Activated naive CD4-positive, alpha-beta T cell treated with anti-CD3 and anti-CD28 coated beads, Interleukin-2, amount 10 ng/mL, durations not matched to agents 7 days and 5 days (primary cell): ENCODE measurements around the gene NOP56.
A peak's percentile ranks its signal among the peaks of the same experiment; 100 is the strongest.
"Not testable (repeated sequence)": the region's sequence is repeated elsewhere in the genome, so short reads cannot be mapped to it uniquely, and the experiment has no call there.

ENCODE experiments used
- CTCF ChIA-PET: fragments of 350-600 bp; sonication (Branson Sonifier 250); formaldehyde crosslinking; loops from one replicate; lab custom pipeline; 2021; ENCODE audit warnings: antibody characterized with exemption; lab: Charles Lee
- DNase-seq: peaks from one replicate; pipeline ENCODE4 v3.0.0-alpha.2; 2020
- H3K27ac Mint-ChIP-seq: one replicate; pipeline ENCODE4 v1.8.0; 2021; ENCODE audit warnings: mild to moderate bottlenecking, moderate library complexity, mixed read lengths
- H3K27me3 Mint-ChIP-seq: one replicate; pipeline ENCODE4 v1.8.0; 2021; ENCODE audit warnings: mild to moderate bottlenecking, mixed read lengths
- H3K36me3 Mint-ChIP-seq: one replicate; pipeline ENCODE4 v1.8.0; 2021; ENCODE audit warnings: mixed read lengths
- H3K4me1 Mint-ChIP-seq: one replicate; pipeline ENCODE4 v1.8.0; 2021; ENCODE audit warnings: mixed read lengths
- H3K4me3 Mint-ChIP-seq: one replicate; pipeline ENCODE4 v1.8.0; 2021; ENCODE audit warnings: mild to moderate bottlenecking, moderate library complexity, mixed read lengths
- H3K9me3 Mint-ChIP-seq: one replicate; pipeline ENCODE4 v1.8.0; 2021; ENCODE audit warnings: mixed read lengths

NOP56 gene

GRCh38 chr20:2680046-2680445, 27.6 kb downstream of the NOP56 start:
- CTCF ChIA-PET, result no interaction called here
- Mint-ChIP-seq H3K4me1 (peaks cover 2% of the 10 kb centered on the region), H3K27ac (no peak overlapping the region), H3K27me3 (peaks cover 32% of the 10 kb centered on the region), H3K9me3 (no peaks in the 10 kb centered on the region), H3K36me3 (no peaks in the 10 kb centered on the region), H3K4me3 (no peak overlapping the region)
- DNase-seq, result no peak

GRCh38 chr20:2682040-2682439, 29.6 kb downstream of the NOP56 start:
- H3K36me3 Mint-ChIP-seq, CTCF ChIA-PET, DNase-seq, H3K4me1 Mint-ChIP-seq, H3K9me3 Mint-ChIP-seq, H3K4me3 Mint-ChIP-seq, H3K27ac Mint-ChIP-seq: not testable (repeated sequence)
- peaks cover 38% of the 10 kb centered on the region for H3K27me3 Mint-ChIP-seq

GRCh38 chr20:2684817-2685216, 32.4 kb downstream of the NOP56 start:
- not testable (repeated sequence) for DNase-seq, H3K36me3 Mint-ChIP-seq

GRCh38 chr20:2687514-2687913, 35.1 kb downstream of the NOP56 start:
- CTCF ChIA-PET, result interaction anchor here (0.6 to 5.4 kb wide), 17 partner anchors 9 to 366 kb away, joined by 3 to 58 read pairs (median 7); partner anchors contain the start of gene NOP56
- Mint-ChIP-seq H3K9me3 (no peaks in the 10 kb centered on the region), H3K36me3 (peaks cover 7% of the 10 kb centered on the region), H3K4me1 (peaks cover 28% of the 10 kb centered on the region), H3K27ac (no peak overlapping the region), H3K4me3 (no peak overlapping the region), H3K27me3 (peaks cover 64% of the 10 kb centered on the region)
- DNase-seq, result no peak

More at GRCh38 chr20:2684817-2685216, 32.4 kb downstream of the NOP56 start:
- Mint-ChIP-seq H3K4me1 (peaks cover 18% of the 10 kb centered on the region), H3K27me3 (peaks cover 56% of the 10 kb centered on the region)
- H3K9me3 Mint-ChIP-seq, H3K4me3 Mint-ChIP-seq, H3K27ac Mint-ChIP-seq: not testable (repeated sequence)
- CTCF ChIA-PET, result interaction anchor here (0.7 to 5.4 kb wide), 4 partner anchors 56 to 83 kb away, joined by 3 to 58 read pairs (median 6); no protein-coding TSS in a partner anchor

- H3K4me1 Mint-ChIP-seq, result peaks cover 28% of the 10 kb centered on the region
- H3K27me3 Mint-ChIP-seq, result peaks cover 60% of the 10 kb centered on the region
- peak; percentile 86 for DNase-seq
- no peak overlapping the region for H3K27ac Mint-ChIP-seq
- CTCF ChIA-PET, result interaction anchor here (0.6 to 5.4 kb wide), 23 partner anchors 8 to 365 kb away, joined by 3 to 58 read pairs (median 5); partner anchors contain the start of gene NOP56
- no peak overlapping the region for H3K4me3 Mint-ChIP-seq
- H3K9me3 Mint-ChIP-seq, result no peaks in the 10 kb centered on the region
- peaks cover 7% of the 10 kb centered on the region for H3K36me3 Mint-ChIP-seq
These were observed 35.7 kb downstream of the NOP56 start for GRCh38 chr20:2688041-2688591.

GRCh38 chr20:2690213-2690612, 37.8 kb downstream of the NOP56 start:
- peaks cover 28% of the 10 kb centered on the region for H3K4me1 Mint-ChIP-seq
- no peak overlapping the region for H3K27ac Mint-ChIP-seq
- CTCF ChIA-PET, result interaction anchor here (0.6 to 3.3 kb wide), 3 partner anchors 19 to 311 kb away, joined by 3 to 18 read pairs (median 3); no protein-coding TSS in a partner anchor
- H3K9me3 Mint-ChIP-seq, result no peaks in the 10 kb centered on the region
- peaks cover 7% of the 10 kb centered on the region for H3K36me3 Mint-ChIP-seq
- DNase-seq, result no peak
- H3K4me3 Mint-ChIP-seq, result no peak overlapping the region
- peaks cover 77% of the 10 kb centered on the region for H3K27me3 Mint-ChIP-seq

GRCh38 chr20:2690718-2691117, 38.3 kb downstream of the NOP56 start:
- peaks cover 80% of the 10 kb centered on the region for H3K27me3 Mint-ChIP-seq
- H3K4me3 Mint-ChIP-seq, result peak overlapping the region; percentile 76
- no peaks in the 10 kb centered on the region for H3K9me3 Mint-ChIP-seq
- peaks cover 7% of the 10 kb centered on the region for H3K36me3 Mint-ChIP-seq
- DNase-seq, result no peak
- peaks cover 28% of the 10 kb centered on the region for H3K4me1 Mint-ChIP-seq
- CTCF ChIA-PET, result interaction anchor here (1.6 kb wide), 1 partner anchor 310 kb away, joined by 4 read pairs; no protein-coding TSS in a partner anchor
- H3K27ac Mint-ChIP-seq, result no peak overlapping the region

GRCh38 chr20:2691127-2691526, 38.7 kb downstream of the NOP56 start:
- peaks cover 28% of the 10 kb centered on the region for H3K4me1 Mint-ChIP-seq
- no peaks in the 10 kb centered on the region for H3K9me3 Mint-ChIP-seq
- peak overlapping the region; percentile 76 for H3K4me3 Mint-ChIP-seq
- H3K27ac Mint-ChIP-seq, result no peak overlapping the region
- no peak for DNase-seq
- H3K36me3 Mint-ChIP-seq, result peaks cover 7% of the 10 kb centered on the region
- H3K27me3 Mint-ChIP-seq, result peaks cover 84% of the 10 kb centered on the region
- CTCF ChIA-PET, result interaction anchor here (1.6 kb wide), 1 partner anchor 310 kb away, joined by 4 read pairs; no protein-coding TSS in a partner anchor

- H3K27me3 Mint-ChIP-seq, result peaks cover 85% of the 10 kb centered on the region
These were observed 39.2 kb downstream of the NOP56 start for GRCh38 chr20:2691663-2692035.

GRCh38 chr20:2692036-2692885, 39.8 kb downstream of the NOP56 start, which contains the start of gene EBF4:
Gene EBF4, plus strand, starts transcription at chr20:2692780. Its CDS starts 866 bp downstream, at chr20:2693646.
- H3K27me3 Mint-ChIP-seq, result peaks cover 89% of the 10 kb centered on the region
- CTCF ChIA-PET, result interaction anchor here (1.0 to 1.6 kb wide), 2 partner anchors 49 to 309 kb away, joined by 3 to 4 read pairs; no protein-coding TSS in a partner anchor
- H3K4me1 Mint-ChIP-seq, result peaks cover 28% of the 10 kb centered on the region
- H3K27ac Mint-ChIP-seq, result no peak within 1 kb of the TSS
- DNase-seq, result peak; percentile 43
- H3K36me3 Mint-ChIP-seq, result peaks cover 7% of the 10 kb centered on the region
- no peaks in the 10 kb centered on the region for H3K9me3 Mint-ChIP-seq
- peak within 1 kb of the TSS; percentile 76 for H3K4me3 Mint-ChIP-seq

More at GRCh38 chr20:2691663-2692035, 39.2 kb downstream of the NOP56 start:
- H3K27ac Mint-ChIP-seq, result no peak overlapping the region
- peaks cover 7% of the 10 kb centered on the region for H3K36me3 Mint-ChIP-seq
- CTCF ChIA-PET, result interaction anchor here (1.0 to 1.6 kb wide), 2 partner anchors 50 to 309 kb away, joined by 3 to 4 read pairs; no protein-coding TSS in a partner anchor
- H3K9me3 Mint-ChIP-seq, result no peaks in the 10 kb centered on the region
- peaks cover 28% of the 10 kb centered on the region for H3K4me1 Mint-ChIP-seq
- peak overlapping the region; percentile 76 for H3K4me3 Mint-ChIP-seq
- DNase-seq, result no peak

GRCh38 chr20:2692886-2693285, 40.5 kb downstream of the NOP56 start:
- Mint-ChIP-seq H3K27me3 (peaks cover 90% of the 10 kb centered on the region), H3K4me1 (peaks cover 23% of the 10 kb centered on the region), H3K4me3 (no peak overlapping the region), H3K9me3 (no peaks in the 10 kb centered on the region), H3K27ac (no peak overlapping the region), H3K36me3 (peaks cover 7% of the 10 kb centered on the region)
- peak; percentile 47 for DNase-seq
- CTCF ChIA-PET, result interaction anchor here (1.4 kb wide), 1 partner anchor 37 kb away, joined by 3 read pairs; no protein-coding TSS in a partner anchor

GRCh38 chr20:2693286-2694007, 41.0 kb downstream of the NOP56 start:
- H3K36me3 Mint-ChIP-seq, result peaks cover 7% of the 10 kb centered on the region
- H3K4me1 Mint-ChIP-seq, result peaks cover 17% of the 10 kb centered on the region
- CTCF ChIA-PET, result interaction anchor here (0.8 to 1.4 kb wide), 3 partner anchors 36 to 179 kb away, joined by 3 read pairs; no protein-coding TSS in a partner anchor
- no peak overlapping the region for H3K4me3 Mint-ChIP-seq
- H3K9me3 Mint-ChIP-seq, result no peaks in the 10 kb centered on the region
- H3K27me3 Mint-ChIP-seq, result peaks cover 90% of the 10 kb centered on the region
- peak; percentile 48 for DNase-seq
- no peak overlapping the region for H3K27ac Mint-ChIP-seq

GRCh38 chr20:2694008-2694471, 41.6 kb downstream of the NOP56 start:
- no peak for DNase-seq
- Mint-ChIP-seq H3K4me1 (peaks cover 14% of the 10 kb centered on the region), H3K27ac (no peak overlapping the region), H3K4me3 (peak overlapping the region; percentile 24), H3K27me3 (peaks cover 92% of the 10 kb centered on the region), H3K9me3 (no peaks in the 10 kb centered on the region), H3K36me3 (peaks cover 7% of the 10 kb centered on the region)
- CTCF ChIA-PET, result interaction anchor here (0.8 to 1.4 kb wide), 4 partner anchors 35 to 179 kb away, joined by 3 read pairs; no protein-coding TSS in a partner anchor
